NCI-H526 treated with DMSO at 0.1 percent for 48 hours (cell line): ENCODE measurements around the gene CCDC27.

Experiments used
- DNase-seq: peaks from one replicate; lab custom pipeline; 2025; lab: John Stamatoyannopoulos, UW

Gene CCDC27

GRCh38 chr1:3718764-3719163 lies 33.5 kb upstream of the CCDC27 start:
- DNase-seq: no peak

GRCh38 chr1:3721955-3722465 lies 30.2 kb upstream of the CCDC27 start:
- no peak for DNase-seq

GRCh38 chr1:3722846-3723245 lies 29.4 kb upstream of the CCDC27 start:
- DNase-seq: no peak

GRCh38 chr1:3724416-3725030 lies 27.7 kb upstream of the CCDC27 start:
- peak; percentile 11 for DNase-seq

GRCh38 chr1:3725366-3725765 lies 26.9 kb upstream of the CCDC27 start:
- DNase-seq: no peak

- no peak for DNase-seq
These were observed 25.0 kb upstream of the CCDC27 start for GRCh38 chr1:3727042-3727824.

GRCh38 chr1:3727825-3728776 lies 24.1 kb upstream of the CCDC27 start:
- no peak for DNase-seq

- DNase-seq: no peak
These were observed 22.4 kb upstream of the CCDC27 start for GRCh38 chr1:3729594-3730542.

- DNase-seq: no peak
These were observed 21.6 kb upstream of the CCDC27 start for GRCh38 chr1:3730543-3731247.

GRCh38 chr1:3731583-3732433 lies 20.4 kb upstream of the CCDC27 start:
- no peak for DNase-seq

GRCh38 chr1:3732434-3733093 lies 19.7 kb upstream of the CCDC27 start:
- DNase-seq: no peak

- no peak for DNase-seq
These were observed 19.0 kb upstream of the CCDC27 start for GRCh38 chr1:3733094-3733882.

GRCh38 chr1:3733883-3734589 lies 18.2 kb upstream of the CCDC27 start:
- DNase-seq: no peak

- DNase-seq: no peak
These were observed 17.6 kb upstream of the CCDC27 start for GRCh38 chr1:3734602-3735001.

- no peak for DNase-seq
These were observed 17.1 kb upstream of the CCDC27 start for GRCh38 chr1:3735027-3735681.

GRCh38 chr1:3735688-3736087 lies 16.6 kb upstream of the CCDC27 start:
- no peak for DNase-seq

- DNase-seq: no peak
These were observed 16.1 kb upstream of the CCDC27 start for GRCh38 chr1:3736131-3736561.
